Subcutaneous abdominal adipose tissue (tissue), 5 donors: ENCODE data around the gene ARHGAP24.

Experiments
- H3K27ac ChIP-seq: one replicate; pipeline ENCODE4 v1.7.0; 2013; ENCODE audit warnings: low read depth, mild to moderate bottlenecking, inconsistent platforms, low read length, moderate library complexity
- H3K27me3 ChIP-seq, 5 donors: one replicate each; pipeline ENCODE4 v1.7.0; 2013; ENCODE audit warnings: low read length in 5 of 5, inconsistent platforms in 1 of 5; ENCODE audit not compliant: control insufficient read depth in 5 of 5, insufficient read depth in 4 of 5
- H3K36me3 ChIP-seq, 5 donors: one replicate each; pipeline ENCODE4 v1.7.0; 2013; ENCODE audit warnings: low read length in 5 of 5; ENCODE audit not compliant: control insufficient read depth in 5 of 5, insufficient read depth in 5 of 5
- H3K4me1 ChIP-seq, 5 donors: one replicate each; pipeline ENCODE4 v1.7.0; 2013; ENCODE audit warnings: low read length in 5 of 5, mild to moderate bottlenecking in 3 of 5, moderate library complexity in 1 of 5; ENCODE audit not compliant: control insufficient read depth in 5 of 5, insufficient read depth in 5 of 5
- H3K4me3 ChIP-seq, 5 donors: one replicate each; pipeline ENCODE4 v1.7.0; 2013; ENCODE audit warnings: low read length in 5 of 5, low read depth in 1 of 5
- H3K9ac ChIP-seq, 5 donors: one replicate each; pipeline ENCODE4 v1.7.0; 2013; ENCODE audit warnings: low read length in 5 of 5, mild to moderate bottlenecking in 4 of 5, moderate library complexity in 3 of 5
- H3K9me3 ChIP-seq, 5 donors: one replicate each; pipeline ENCODE4 v1.7.0; 2013; ENCODE audit warnings: low read length in 5 of 5; ENCODE audit not compliant: control insufficient read depth in 5 of 5
- donor health status: healthy.
- donor health status: healthy.
- donor health status: healthy.
- donor health status: healthy.
- donor health status: healthy.

Gene ARHGAP24

GRCh38 chr4:85669204-85669603 is 194.3 kb downstream of the ARHGAP24 start:
- Histone ChIP-seq H3K9ac (no peak overlapping the region), H3K4me1 (peaks cover 0 to 14% (median 11%) of the 10 kb centered on the region in 5 donors), H3K27ac (no peak overlapping the region), H3K36me3 (no peaks in the 10 kb centered on the region), H3K9me3 (peaks cover 0 to 4% (median 0%) of the 10 kb centered on the region in 5 donors), H3K27me3 (no peaks in the 10 kb centered on the region), H3K4me3 (no peak overlapping the region)

GRCh38 chr4:85669992-85670548 is 195.1 kb downstream of the ARHGAP24 start:
- Histone ChIP-seq H3K27ac (no peak overlapping the region), H3K36me3 (no peaks in the 10 kb centered on the region), H3K9ac (no peak overlapping the region), H3K27me3 (no peaks in the 10 kb centered on the region), H3K9me3 (peaks cover 0 to 4% (median 0%) of the 10 kb centered on the region in 5 donors), H3K4me1 (peaks cover 0 to 14% (median 11%) of the 10 kb centered on the region in 5 donors), H3K4me3 (no peak overlapping the region)

- Histone ChIP-seq H3K27ac (no peak overlapping the region), H3K27me3 (no peaks in the 10 kb centered on the region), H3K4me3 (no peak overlapping the region), H3K9ac (no peak overlapping the region), H3K4me1 (peaks cover 0 to 14% (median 11%) of the 10 kb centered on the region in 5 donors), H3K9me3 (peaks cover 0 to 4% (median 0%) of the 10 kb centered on the region in 5 donors), H3K36me3 (no peaks in the 10 kb centered on the region)
These were observed 196.2 kb downstream of the ARHGAP24 start for GRCh38 chr4:85671120-85671519.

- Histone ChIP-seq H3K9me3 (peaks cover 0 to 4% (median 0%) of the 10 kb centered on the region in 5 donors), H3K27ac (peak overlapping the region; percentile 7), H3K9ac (no peak overlapping the region), H3K4me1 (peaks cover 0 to 14% (median 11%) of the 10 kb centered on the region in 5 donors), H3K4me3 (no peak overlapping the region), H3K27me3 (no peaks in the 10 kb centered on the region), H3K36me3 (no peaks in the 10 kb centered on the region)
These were observed 197.2 kb downstream of the ARHGAP24 start for GRCh38 chr4:85672116-85672515.

GRCh38 chr4:85672959-85673358 is 198.0 kb downstream of the ARHGAP24 start:
- Histone ChIP-seq H3K36me3 (no peaks in the 10 kb centered on the region), H3K27ac (no peak overlapping the region), H3K4me3 (no peak overlapping the region), H3K4me1 (peaks cover 0 to 14% (median 11%) of the 10 kb centered on the region in 5 donors), H3K9me3 (no peaks in the 10 kb centered on the region), H3K27me3 (no peaks in the 10 kb centered on the region), H3K9ac (no peak overlapping the region)

GRCh38 chr4:85673540-85673939 is 198.6 kb downstream of the ARHGAP24 start:
- Histone ChIP-seq H3K36me3 (no peaks in the 10 kb centered on the region), H3K27me3 (no peaks in the 10 kb centered on the region), H3K9ac (no peak overlapping the region), H3K27ac (no peak overlapping the region), H3K9me3 (no peaks in the 10 kb centered on the region), H3K4me1 (peaks cover 0 to 14% (median 11%) of the 10 kb centered on the region in 5 donors), H3K4me3 (no peak overlapping the region)

- H3K9me3 ChIP-seq = no peaks in the 10 kb centered on the region
- H3K27ac ChIP-seq = no peak overlapping the region
- no peak overlapping the region for H3K9ac ChIP-seq
- H3K27me3 ChIP-seq = no peaks in the 10 kb centered on the region
- H3K36me3 ChIP-seq = no peaks in the 10 kb centered on the region
- no peak overlapping the region for H3K4me3 ChIP-seq
- peaks cover 0 to 14% (median 11%) of the 10 kb centered on the region in 5 donors for H3K4me1 ChIP-seq
These were observed 200.4 kb downstream of the ARHGAP24 start for GRCh38 chr4:85675076-85676049.

- no peak overlapping the region for H3K9ac ChIP-seq
- H3K27ac ChIP-seq = no peak overlapping the region
- no peak overlapping the region for H3K4me3 ChIP-seq
- H3K36me3 ChIP-seq = no peaks in the 10 kb centered on the region
- no peaks in the 10 kb centered on the region for H3K9me3 ChIP-seq
- H3K4me1 ChIP-seq = peaks cover 0 to 14% (median 11%) of the 10 kb centered on the region in 5 donors
- H3K27me3 ChIP-seq = no peaks in the 10 kb centered on the region
These were observed 201.1 kb downstream of the ARHGAP24 start for GRCh38 chr4:85676050-85676425.

GRCh38 chr4:85676850-85677590 is 202.1 kb downstream of the ARHGAP24 start:
- H3K36me3 ChIP-seq = no peaks in the 10 kb centered on the region
- H3K27me3 ChIP-seq = no peaks in the 10 kb centered on the region
- H3K4me1 ChIP-seq = peaks cover 0 to 15% (median 14%) of the 10 kb centered on the region in 5 donors
- no peak overlapping the region for H3K27ac ChIP-seq
- no peak overlapping the region for H3K9ac ChIP-seq
- no peak overlapping the region for H3K4me3 ChIP-seq
- H3K9me3 ChIP-seq = no peaks in the 10 kb centered on the region
